GM23338 (cell line): Measurements from ENCODE around the gene FCN2. TPM values are rescaled to one million over a fixed set of nuclear protein-coding genes. Genes with fewer than 3 reads are reported as not detected.
"Not testable (repeated sequence)": the region's sequence is repeated elsewhere in the genome, so short reads cannot be mapped to it uniquely, and the experiment has no call there.

Experiments used
- ATAC-seq: fragments of 200-7000 bp; cut with Tn5 transposase; 3 replicates; pipeline ENCODE4 v1.9.1; 2020
- DNase-seq: peaks from one replicate; pipeline ENCODE4 v3.0.0-alpha.2; 2015; ENCODE audit warnings: low spot score
- H2AFZ ChIP-seq: fragments of 200-600 bp; sonication (generic); 2 replicates; pipeline ENCODE4 v1.8.0; 2016; ENCODE audit warnings: antibody characterized with exemption, mild to moderate bottlenecking, moderate library complexity
- H3F3A ChIP-seq: fragments of 200-600 bp; sonication (generic); replicated peaks from 2 replicates; pipeline ENCODE4 v1.8.0; 2017; ENCODE audit warnings: antibody characterized with exemption, mixed run types, low read depth
- H3K27ac ChIP-seq: fragments of 200-600 bp; sonication (generic); 2 replicates; pipeline ENCODE4 v1.6.1; 2016; ENCODE audit warnings: low read depth
- H3K27me3 ChIP-seq: fragments of 200-600 bp; sonication (generic); 2 replicates; pipeline ENCODE4 v1.8.0; 2016; ENCODE audit warnings: mild to moderate bottlenecking, mixed run types, moderate library complexity; ENCODE audit not compliant: insufficient read depth
- H3K36me3 ChIP-seq: fragments of 200-600 bp; sonication (generic); 2 replicates; pipeline ENCODE4 v1.8.0; 2016; ENCODE audit warnings: mild to moderate bottlenecking; ENCODE audit not compliant: insufficient read depth
- H3K4me1 ChIP-seq: fragments of 200-600 bp; sonication (generic); 2 replicates; pipeline ENCODE4 v1.8.0; 2016; ENCODE audit warnings: mild to moderate bottlenecking, moderate library complexity; ENCODE audit not compliant: insufficient read depth
- H3K4me2 ChIP-seq: fragments of 200-600 bp; sonication (generic); 2 replicates; pipeline ENCODE4 v1.7.1; 2017; ENCODE audit warnings: mixed run types
- H3K4me3 ChIP-seq: fragments of 200-600 bp; sonication (generic); 2 replicates; pipeline ENCODE4 v1.6.1; 2016; ENCODE audit warnings: mixed run types
- H3K79me2 ChIP-seq: fragments of 200-600 bp; sonication (generic); replicated peaks from 2 replicates; pipeline ENCODE4 v1.8.0; 2017; ENCODE audit warnings: mild to moderate bottlenecking; ENCODE audit not compliant: insufficient read depth
- H3K9me2 ChIP-seq: fragments of 200-600 bp; sonication (generic); 2 replicates; pipeline ENCODE4 v1.8.0; 2017; ENCODE audit not compliant: insufficient read depth
- H4K20me1 ChIP-seq: fragments of 200-600 bp; sonication (generic); replicated peaks from 2 replicates; pipeline ENCODE4 v1.8.0; 2017; ENCODE audit warnings: mild to moderate bottlenecking; ENCODE audit not compliant: insufficient read depth
- H3K27ac Mint-ChIP-seq: 2 replicates; pipeline ENCODE4 v1.8.0; 2020; ENCODE audit warnings: inconsistent platforms, mild to moderate bottlenecking, moderate library complexity, mixed read lengths
- H3K27me3 Mint-ChIP-seq: 3 replicates; pipeline ENCODE4 v1.8.0; 2022; ENCODE audit warnings: low read depth, mild to moderate bottlenecking, moderate library complexity, mixed read lengths, inconsistent platforms; ENCODE audit not compliant: insufficient read depth, poor library complexity
- H3K36me3 Mint-ChIP-seq: 3 replicates; pipeline ENCODE4 v1.8.0; 2021; ENCODE audit warnings: low read depth, mild to moderate bottlenecking, inconsistent platforms, moderate library complexity, mixed read lengths
- H3K4me1 Mint-ChIP-seq: 3 replicates; pipeline ENCODE4 v1.8.0; 2020; ENCODE audit warnings: mild to moderate bottlenecking, inconsistent platforms, mixed read lengths
- H3K4me3 Mint-ChIP-seq: 3 replicates; pipeline ENCODE4 v1.8.0; 2021; ENCODE audit warnings: moderate library complexity, mild to moderate bottlenecking, inconsistent platforms, mixed read lengths
- H3K9me3 Mint-ChIP-seq: 3 replicates; pipeline ENCODE4 v1.8.0; 2020; ENCODE audit warnings: moderate library complexity, mild to moderate bottlenecking, inconsistent platforms, mixed read lengths
- EZH2 ChIP-seq: fragments of 200-600 bp; sonication (generic); IDR thresholded peaks from one replicate; pipeline ENCODE4 v1.8.0; 2017; ENCODE audit warnings: antibody characterized with exemption, mild to moderate bottlenecking, low read depth; ENCODE audit not compliant: unreplicated experiment
- EZH2phosphoT487 ChIP-seq: fragments of 200-600 bp; sonication (generic); IDR thresholded peaks from one replicate; pipeline ENCODE4 v1.8.1; 2018; ENCODE audit warnings: antibody characterized with exemption; ENCODE audit not compliant: unreplicated experiment
- JUNB ChIP-seq: IDR thresholded peaks from one replicate; pipeline ENCODE4 v1.6.1; 2016; ENCODE audit warnings: antibody characterized with exemption; ENCODE audit not compliant: unreplicated experiment
- NANOG ChIP-seq: IDR thresholded peaks from 2 replicates; pipeline ENCODE4 v1.6.1; 2016; ENCODE audit warnings: antibody characterized with exemption, borderline replicate concordance
- POLR2AphosphoS5 ChIP-seq: IDR thresholded peaks from 2 replicates; pipeline ENCODE4 v1.6.1; 2016; ENCODE audit warnings: antibody characterized with exemption, low read depth
- STAT1 ChIP-seq: IDR thresholded peaks from one replicate; pipeline ENCODE4 v1.6.1; 2016; ENCODE audit warnings: antibody characterized with exemption; ENCODE audit not compliant: unreplicated experiment
- ZNF114 ChIP-seq: fragments of 250-450 bp; sonication (Bioruptor Pico); IDR thresholded peaks from 2 replicates; pipeline ENCODE4 v1.5.0; 2020; ENCODE audit warnings: mild to moderate bottlenecking, moderate library complexity
- ZNF331 ChIP-seq: fragments of 250-450 bp; sonication (Bioruptor Pico); IDR thresholded peaks from 2 replicates; pipeline ENCODE4 v1.5.0; 2020; ENCODE audit warnings: low read depth, mild to moderate bottlenecking, moderate library complexity
- polyA plus RNA-seq: library from polyadenylated mRNA; unstranded; fragments of >200 nt; fragmentation: Nextera tagmentation; extraction: Ambion mirVana; gene quantifications from 2 replicates; pipeline ENCODE4 v1.2.1, GENCODE V29; 2016
- total RNA-seq: library from RNA; depleted of rRNA; stranded (reverse); fragments of >200 nt; shearing (Covaris generic); gene quantifications from 2 replicates; pipeline ENCODE4 v1.2.3, GENCODE V29; 2014
- TF ChIP-seq, protein P1 (sequence below), 2 experiments: fragments of 200-600 bp in 1 of 2; sonication (generic) in 1 of 2; conservative IDR thresholded peaks; 2 replicates each; pipeline versions ENCODE4 v1.5.1 to v1.6.1; 2016 to 2017; ENCODE audit warnings: antibody characterized with exemption in 2 of 2, low read depth in 2 of 2, mild to moderate bottlenecking in 2 of 2, moderate library complexity in 1 of 2
- TF ChIP-seq, protein P2 (sequence below): IDR thresholded peaks from 2 replicates; pipeline ENCODE4 v1.6.1; 2016; ENCODE audit warnings: antibody characterized with exemption

Gene FCN2
- total and polyA plus RNA-seq, 2 experiments from 2014 or later, result not detected

DNA sequence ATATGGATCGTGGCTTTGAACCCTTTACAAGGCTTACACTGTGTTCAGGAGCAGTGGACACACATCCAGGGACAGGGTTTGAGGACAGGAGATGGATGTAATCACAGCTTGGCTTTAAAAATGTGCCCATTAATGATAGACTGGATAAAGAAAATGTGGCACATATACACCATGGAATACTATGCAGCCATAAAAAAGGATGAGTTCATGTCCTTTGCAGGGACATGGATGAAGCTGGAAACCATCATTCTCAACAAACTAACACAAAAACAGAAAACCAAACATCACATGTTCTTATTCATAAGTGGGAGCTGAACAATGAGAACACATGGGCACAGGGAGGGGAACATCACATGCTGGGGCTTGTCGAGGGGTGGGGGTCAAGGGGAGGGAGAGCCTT is 23.2 kb upstream of the FCN2 start:
- DNase-seq, H2AFZ ChIP-seq, H4K20me1 ChIP-seq, H3K36me3 Mint-ChIP-seq, H3K4me1 ChIP-seq, H3K4me2 ChIP-seq, H3F3A ChIP-seq, H3K27me3 ChIP-seq, H3K4me3 ChIP-seq, H3K79me2 ChIP-seq, H3K4me1 Mint-ChIP-seq, H3K27me3 Mint-ChIP-seq, H3K27ac Mint-ChIP-seq, H3K27ac ChIP-seq, ATAC-seq, H3K36me3 ChIP-seq, H3K4me3 Mint-ChIP-seq, H3K9me2 ChIP-seq: not testable (repeated sequence)
- H3K9me3 Mint-ChIP-seq, result peaks cover 21% of the 10 kb centered on the region

DNA sequence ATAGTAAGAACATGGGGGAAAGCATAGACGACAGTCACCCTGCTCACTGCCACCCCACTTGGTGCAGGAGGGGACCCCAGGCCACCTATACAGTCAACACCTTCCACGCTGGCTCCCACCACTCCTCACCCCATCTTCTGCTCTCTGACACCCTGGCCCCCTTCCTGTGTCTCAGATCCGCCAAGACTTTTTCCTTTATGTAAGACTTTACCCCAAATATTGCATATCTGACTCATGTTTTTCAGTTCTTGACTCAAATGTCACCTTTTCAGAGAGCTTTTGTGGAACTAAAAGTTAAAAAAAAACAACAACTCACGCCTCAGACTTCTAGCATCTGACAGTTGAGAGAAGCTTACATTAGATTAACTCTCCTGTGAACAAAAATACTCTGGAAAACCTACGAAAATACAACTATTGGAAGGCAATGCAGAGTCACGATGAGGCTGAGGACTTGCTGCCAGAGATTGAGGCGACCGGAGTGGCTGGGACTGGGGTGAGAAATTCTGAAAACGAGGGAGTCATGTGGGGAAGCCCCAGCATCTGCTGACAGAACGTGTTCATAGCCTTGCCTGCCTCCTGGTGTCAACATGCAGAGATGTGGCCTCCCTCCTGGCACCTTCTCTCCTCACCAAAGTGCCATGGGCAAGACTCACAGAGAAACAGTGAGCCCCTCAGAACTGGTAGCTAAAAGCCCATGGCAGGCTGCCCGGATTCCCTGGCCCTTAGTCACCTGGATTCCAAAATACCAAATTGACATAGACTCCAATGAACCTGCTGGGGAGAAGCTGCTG is 22.4 kb upstream of the FCN2 start:
- DNase-seq, result no peak
- TF ChIP-seq NANOG (no peak), STAT1 (no peak), JUNB (no peak)
- TF ChIP-seq, protein P1, sequence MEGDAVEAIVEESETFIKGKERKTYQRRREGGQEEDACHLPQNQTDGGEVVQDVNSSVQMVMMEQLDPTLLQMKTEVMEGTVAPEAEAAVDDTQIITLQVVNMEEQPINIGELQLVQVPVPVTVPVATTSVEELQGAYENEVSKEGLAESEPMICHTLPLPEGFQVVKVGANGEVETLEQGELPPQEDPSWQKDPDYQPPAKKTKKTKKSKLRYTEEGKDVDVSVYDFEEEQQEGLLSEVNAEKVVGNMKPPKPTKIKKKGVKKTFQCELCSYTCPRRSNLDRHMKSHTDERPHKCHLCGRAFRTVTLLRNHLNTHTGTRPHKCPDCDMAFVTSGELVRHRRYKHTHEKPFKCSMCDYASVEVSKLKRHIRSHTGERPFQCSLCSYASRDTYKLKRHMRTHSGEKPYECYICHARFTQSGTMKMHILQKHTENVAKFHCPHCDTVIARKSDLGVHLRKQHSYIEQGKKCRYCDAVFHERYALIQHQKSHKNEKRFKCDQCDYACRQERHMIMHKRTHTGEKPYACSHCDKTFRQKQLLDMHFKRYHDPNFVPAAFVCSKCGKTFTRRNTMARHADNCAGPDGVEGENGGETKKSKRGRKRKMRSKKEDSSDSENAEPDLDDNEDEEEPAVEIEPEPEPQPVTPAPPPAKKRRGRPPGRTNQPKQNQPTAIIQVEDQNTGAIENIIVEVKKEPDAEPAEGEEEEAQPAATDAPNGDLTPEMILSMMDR (conservative IDR thresholded peaks at IDR 0.05; ENCODE audit: low read depth in 2 of 2), result no peak
- no peaks in the 10 kb centered on the region for H3K79me2 ChIP-seq
- H3K4me2 ChIP-seq, result no peak overlapping the region
- no peak overlapping the region for H3K4me3 Mint-ChIP-seq
- H3K9me2 ChIP-seq, result 0 out of 2 replicates have a peak, but pooled peaks cover 3% of the 10 kb centered on the region
- no peak overlapping the region for H3K4me3 ChIP-seq
- no peaks in the 10 kb centered on the region for H3K4me1 Mint-ChIP-seq
- no peak overlapping the region for H3K27ac Mint-ChIP-seq
- H3K27me3 ChIP-seq, result no peaks in the 10 kb centered on the region
- H3K36me3 ChIP-seq, result no peaks in the 10 kb centered on the region
- H3K27ac ChIP-seq, result no peak overlapping the region
- H4K20me1 ChIP-seq, result no peaks in the 10 kb centered on the region
- peaks cover 9% of the 10 kb centered on the region for H3K36me3 Mint-ChIP-seq
- H3F3A ChIP-seq, result no peaks in the 10 kb centered on the region
- peaks cover 5% of the 10 kb centered on the region for H3K27me3 Mint-ChIP-seq
- no peak overlapping the region for H2AFZ ChIP-seq
- no peaks in the 10 kb centered on the region for H3K4me1 ChIP-seq
- no peak for ATAC-seq
- peaks cover 21% of the 10 kb centered on the region for H3K9me3 Mint-ChIP-seq

DNA sequence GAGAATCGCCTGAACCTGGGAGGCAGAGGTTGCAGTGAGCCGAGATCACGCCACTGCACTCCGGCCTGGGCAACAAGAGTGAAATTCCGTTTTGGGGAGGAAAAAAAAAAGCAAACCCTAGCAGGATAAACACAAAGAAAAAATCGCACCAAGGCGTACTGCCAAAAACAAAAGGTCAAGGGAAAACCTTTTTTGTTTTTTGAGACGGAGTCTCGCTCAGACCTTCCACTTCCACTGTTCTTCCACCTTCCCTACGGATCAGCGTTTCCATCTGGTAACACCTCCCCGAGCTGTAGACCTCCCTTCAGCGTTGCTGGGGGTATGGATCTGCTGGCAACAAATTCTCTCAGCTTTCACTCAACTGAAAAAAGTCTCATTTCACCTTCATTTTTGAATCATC is 20.1 kb upstream of the FCN2 start:
- Histone ChIP-seq H3K9me2 (0 out of 2 replicates have a peak, but pooled peaks cover 3% of the 10 kb centered on the region), H3K79me2 (no peaks in the 10 kb centered on the region), H3F3A (no peaks in the 10 kb centered on the region), H2AFZ (no peak overlapping the region), H3K4me2 (no peak overlapping the region), H3K27me3 (no peaks in the 10 kb centered on the region), H3K27ac (no peak overlapping the region), H4K20me1 (no peaks in the 10 kb centered on the region), H3K4me3 (no peak overlapping the region), H3K4me1 (no peaks in the 10 kb centered on the region), H3K36me3 (no peaks in the 10 kb centered on the region)
- ATAC-seq (no peak), DNase-seq (no peak)
- Mint-ChIP-seq H3K27me3 (peaks cover 5% of the 10 kb centered on the region), H3K4me3 (no peak overlapping the region), H3K36me3 (peaks cover 9% of the 10 kb centered on the region), H3K4me1 (no peaks in the 10 kb centered on the region), H3K9me3 (peaks cover 19% of the 10 kb centered on the region), H3K27ac (no peak overlapping the region)
- TF ChIP-seq EZH2, result no peak
- no peak for TF ChIP-seq ZNF114 (CRISPR knock-in tag)
- no peak for TF ChIP-seq ZNF331
- no peak for TF ChIP-seq NANOG
- TF ChIP-seq, protein P1 (conservative IDR thresholded peaks at IDR 0.05; ENCODE audit: low read depth in 2 of 2), result no peak
- TF ChIP-seq POLR2AphosphoS5, result no peak
- no peak for TF ChIP-seq EZH2phosphoT487
- TF ChIP-seq, protein P2, sequence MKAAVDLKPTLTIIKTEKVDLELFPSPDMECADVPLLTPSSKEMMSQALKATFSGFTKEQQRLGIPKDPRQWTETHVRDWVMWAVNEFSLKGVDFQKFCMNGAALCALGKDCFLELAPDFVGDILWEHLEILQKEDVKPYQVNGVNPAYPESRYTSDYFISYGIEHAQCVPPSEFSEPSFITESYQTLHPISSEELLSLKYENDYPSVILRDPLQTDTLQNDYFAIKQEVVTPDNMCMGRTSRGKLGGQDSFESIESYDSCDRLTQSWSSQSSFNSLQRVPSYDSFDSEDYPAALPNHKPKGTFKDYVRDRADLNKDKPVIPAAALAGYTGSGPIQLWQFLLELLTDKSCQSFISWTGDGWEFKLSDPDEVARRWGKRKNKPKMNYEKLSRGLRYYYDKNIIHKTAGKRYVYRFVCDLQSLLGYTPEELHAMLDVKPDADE, result no peak
